Naive B cell (primary cell): ENCODE results near the gene MGME1. TPM values are rescaled to one million over a fixed set of nuclear protein-coding genes. Genes with fewer than 3 reads are reported as not detected.
"Not testable (repeated sequence)": the region's sequence is repeated elsewhere in the genome, so short reads cannot be mapped to it uniquely, and the experiment has no call there.

Experiments used
- ATAC-seq, 2 donors: fragments of 150-1000 bp; cut with Tn5 transposase; 2 replicates each; pipeline ENCODE4 v1.10.0; 2021; ENCODE audit warnings: low read depth in 2 of 2, mild to moderate bottlenecking in 2 of 2, moderate library complexity in 2 of 2
- DNase-seq: peaks from one replicate; pipeline ENCODE4 v3.0.0; 2022
- H3K27ac Mint-ChIP-seq, 6 donors: one replicate each; pipeline ENCODE4 v1.8.0; 2020 to 2022; ENCODE audit warnings: mild to moderate bottlenecking in 6 of 6, mixed read lengths in 6 of 6, moderate library complexity in 5 of 6, inconsistent platforms in 2 of 6
- H3K27me3 Mint-ChIP-seq, 3 donors: one replicate each; pipeline ENCODE4 v1.8.0; 2021 to 2022; ENCODE audit warnings: mixed read lengths in 3 of 3, mild to moderate bottlenecking in 1 of 3
- H3K36me3 Mint-ChIP-seq, 2 donors: one replicate each; pipeline ENCODE4 v1.8.0; 2020 to 2022; ENCODE audit warnings: mixed read lengths in 2 of 2, inconsistent platforms in 1 of 2, mild to moderate bottlenecking in 1 of 2
- H3K4me1 Mint-ChIP-seq, 3 donors: one replicate each; pipeline ENCODE4 v1.8.0; 2020 to 2022; ENCODE audit warnings: mixed read lengths in 3 of 3, inconsistent platforms in 1 of 3, mild to moderate bottlenecking in 1 of 3, moderate library complexity in 1 of 3
- H3K4me3 Mint-ChIP-seq, 8 donors: one replicate each; pipeline ENCODE4 v1.8.0; 2020 to 2022; ENCODE audit warnings: mild to moderate bottlenecking in 8 of 8, mixed read lengths in 8 of 8, moderate library complexity in 8 of 8, inconsistent platforms in 2 of 8
- H3K9me3 Mint-ChIP-seq, 7 donors: one replicate each; pipeline ENCODE4 v1.8.0; 2020 to 2022; ENCODE audit warnings: mixed read lengths in 7 of 7, mild to moderate bottlenecking in 5 of 7, inconsistent platforms in 2 of 7, moderate library complexity in 1 of 7
- polyA plus RNA-seq, 6 donors: library from polyadenylated mRNA; unstranded; fragments of 300-500 nt; fragmentation: Illumina TruSeq; gene quantifications; one replicate each; pipeline ENCODE4 v1.2.3, GENCODE V29; 2021; ENCODE audit warnings: low read depth in 6 of 6

The MGME1 gene
- polyA plus RNA-seq, 6 donors from 2014 or later, result 16.3 to 99.1 (median 43.2) TPM

- Mint-ChIP-seq H3K27ac (peak overlapping the region; percentile 83 to 97 (median 94)), H3K4me3 (peak overlapping the region in 7 of 8 donors; percentile 32 to 95 (median 71)), H3K36me3 (peaks cover 0 to 18% of the 10 kb centered on the region in 2 donors), H3K9me3 (peaks cover 0 to 6% (median 0%) of the 10 kb centered on the region in 7 donors), H3K27me3 (no peaks in the 10 kb centered on the region), H3K4me1 (peaks cover 68 to 98% (median 91%) of the 10 kb centered on the region in 3 donors)
- DNase-seq (no peak), ATAC-seq (no peak)
Measured at GRCh38 chr20:17958373-17959256, 10.2 kb upstream of the MGME1 start.

- Mint-ChIP-seq H3K27ac (peak overlapping the region; percentile 52 to 97 (median 88)), H3K36me3 (peaks cover 0 to 12% of the 10 kb centered on the region in 2 donors), H3K27me3 (no peaks in the 10 kb centered on the region), H3K9me3 (peaks cover 0 to 6% (median 0%) of the 10 kb centered on the region in 7 donors), H3K4me3 (peak overlapping the region; percentile 57 to 97 (median 74)), H3K4me1 (peaks cover 69 to 98% (median 91%) of the 10 kb centered on the region in 3 donors)
- ATAC-seq (no peak), DNase-seq (no peak)
Measured at GRCh38 chr20:17959257-17959627, 9.6 kb upstream of the MGME1 start.

- ATAC-seq, DNase-seq, H3K36me3 Mint-ChIP-seq, H3K27me3 Mint-ChIP-seq, H3K9me3 Mint-ChIP-seq: not testable (repeated sequence)
- peak overlapping the region; percentile 57 to 96 (median 84) for H3K27ac Mint-ChIP-seq
- H3K4me1 Mint-ChIP-seq, result peaks cover 69 to 98% (median 91%) of the 10 kb centered on the region in 3 donors
- peak overlapping the region; percentile 22 to 97 (median 82) for H3K4me3 Mint-ChIP-seq
Measured at GRCh38 chr20:17960400-17960885, 8.4 kb upstream of the MGME1 start.

GRCh38 chr20:17960927-17961586 is 7.8 kb upstream of the MGME1 start:
- peaks cover 0 to 4% of the 10 kb centered on the region in 2 donors for H3K36me3 Mint-ChIP-seq
- peaks cover 0 to 5% (median 0%) of the 10 kb centered on the region in 7 donors for H3K9me3 Mint-ChIP-seq
- H3K4me3 Mint-ChIP-seq, result peak overlapping the region; percentile 69 to 97 (median 82)
- ATAC-seq (no peak), DNase-seq (no peak)
- H3K27ac Mint-ChIP-seq, result peak overlapping the region; percentile 54 to 96 (median 81)
- peaks cover 68 to 98% (median 91%) of the 10 kb centered on the region in 3 donors for H3K4me1 Mint-ChIP-seq
- no peaks in the 10 kb centered on the region for H3K27me3 Mint-ChIP-seq

- no peaks in the 10 kb centered on the region for H3K27me3 Mint-ChIP-seq
- peaks cover 0 to 4% of the 10 kb centered on the region in 2 donors for H3K36me3 Mint-ChIP-seq
- DNase-seq (no peak), ATAC-seq (peak in 1 of 2 donors; percentile 15)
- peaks cover 0 to 2% (median 0%) of the 10 kb centered on the region in 7 donors for H3K9me3 Mint-ChIP-seq
- peaks cover 69 to 97% (median 92%) of the 10 kb centered on the region in 3 donors for H3K4me1 Mint-ChIP-seq
- H3K4me3 Mint-ChIP-seq, result peak overlapping the region; percentile 69 to 97 (median 82)
- peak overlapping the region; percentile 4 to 96 (median 74) for H3K27ac Mint-ChIP-seq
Measured at GRCh38 chr20:17961587-17961940, 7.3 kb upstream of the MGME1 start.

- DNase-seq, result no peak
- Mint-ChIP-seq H3K4me1 (peaks cover 70 to 91% (median 86%) of the 10 kb centered on the region in 3 donors), H3K36me3 (no peaks in the 10 kb centered on the region), H3K9me3 (no peaks in the 10 kb centered on the region), H3K4me3 (peak overlapping the region; percentile 47 to 97 (median 95)), H3K27me3 (no peaks in the 10 kb centered on the region), H3K27ac (peak overlapping the region; percentile 96 to 99 (median 98))
- ATAC-seq, result no peak
Measured at GRCh38 chr20:17963114-17963897, 5.5 kb upstream of the MGME1 start.

- Mint-ChIP-seq H3K4me1 (peaks cover 64 to 84% (median 78%) of the 10 kb centered on the region in 3 donors), H3K36me3 (no peaks in the 10 kb centered on the region), H3K27ac (peak overlapping the region; percentile 96 to 99 (median 98)), H3K9me3 (no peaks in the 10 kb centered on the region), H3K4me3 (peak overlapping the region; percentile 47 to 97 (median 95)), H3K27me3 (no peaks in the 10 kb centered on the region)
- DNase-seq (no peak), ATAC-seq (no peak)
Measured at GRCh38 chr20:17964073-17964472, 4.7 kb upstream of the MGME1 start.

- DNase-seq (no peak), ATAC-seq (no peak)
- Mint-ChIP-seq H3K4me3 (peak overlapping the region; percentile 92 to 97 (median 96)), H3K4me1 (peaks cover 60 to 80% (median 72%) of the 10 kb centered on the region in 3 donors), H3K9me3 (no peaks in the 10 kb centered on the region), H3K36me3 (no peaks in the 10 kb centered on the region), H3K27ac (peak overlapping the region; percentile 96 to 99 (median 98)), H3K27me3 (no peaks in the 10 kb centered on the region)
Measured at GRCh38 chr20:17964632-17965031, 4.2 kb upstream of the MGME1 start.

GRCh38 chr20:17965042-17965697 is 3.6 kb upstream of the MGME1 start:
- Mint-ChIP-seq H3K36me3 (no peaks in the 10 kb centered on the region), H3K4me1 (peaks cover 60 to 80% (median 70%) of the 10 kb centered on the region in 3 donors), H3K4me3 (peak overlapping the region; percentile 92 to 97 (median 96)), H3K27ac (peak overlapping the region; percentile 96 to 99 (median 98)), H3K27me3 (no peaks in the 10 kb centered on the region), H3K9me3 (no peaks in the 10 kb centered on the region)
- ATAC-seq, result no peak
- no peak for DNase-seq

- Mint-ChIP-seq H3K9me3 (no peaks in the 10 kb centered on the region), H3K4me3 (peak overlapping the region; percentile 92 to 97 (median 96)), H3K27me3 (no peaks in the 10 kb centered on the region), H3K4me1 (peaks cover 52 to 77% (median 68%) of the 10 kb centered on the region in 3 donors), H3K36me3 (no peaks in the 10 kb centered on the region), H3K27ac (peak overlapping the region; percentile 96 to 99 (median 98))
- DNase-seq (no peak), ATAC-seq (no peak)
Measured at GRCh38 chr20:17966432-17967310, 2.1 kb upstream of the MGME1 start.

- H3K4me3 Mint-ChIP-seq, result peak overlapping the region; percentile 92 to 97 (median 96)
- H3K27ac Mint-ChIP-seq, result peak overlapping the region; percentile 96 to 99 (median 98)
- peaks cover 56 to 78% (median 66%) of the 10 kb centered on the region in 3 donors for H3K4me1 Mint-ChIP-seq
- DNase-seq, result no peak
- no peaks in the 10 kb centered on the region for H3K27me3 Mint-ChIP-seq
- H3K9me3 Mint-ChIP-seq, result no peaks in the 10 kb centered on the region
- peaks cover 0 to 6% of the 10 kb centered on the region in 2 donors for H3K36me3 Mint-ChIP-seq
- ATAC-seq, result no peak
Measured at GRCh38 chr20:17967521-17968365, 1.1 kb upstream of the MGME1 start.
